Measurements from ENCODE around the gene ARSI.

ARSI gene

GRCh38 chr5:150295741-150296486 lies 6.8 kb downstream of the ARSI start:
- no peak for FAIRE-seq
- no peak for DNase-seq (ENCODE audit: extremely low spot score, insufficient read length, low read depth)

DNA sequence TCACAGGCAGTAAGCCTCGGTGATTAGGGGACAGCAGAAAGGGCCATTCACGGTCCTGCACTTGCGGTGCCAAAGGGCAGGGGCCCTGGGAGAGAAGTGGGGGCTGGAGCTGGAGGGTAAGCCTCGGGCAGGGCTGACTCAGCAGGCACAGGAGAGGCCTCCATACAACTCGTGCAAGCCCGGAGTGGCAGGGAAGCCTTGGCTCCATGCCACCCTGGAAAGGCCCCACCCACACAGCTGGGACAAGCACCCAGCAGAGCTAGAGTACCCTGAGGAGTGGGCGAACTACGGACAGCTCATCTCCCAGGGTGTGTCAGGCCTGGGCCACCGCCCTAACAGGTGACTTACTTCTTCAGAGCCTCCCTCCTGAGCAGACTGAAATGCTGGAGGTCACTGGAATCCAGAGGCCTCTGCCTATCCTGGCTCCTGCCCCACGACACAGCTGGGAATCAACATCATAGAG lies 7.5 kb downstream of the ARSI start:
- no peak for DNase-seq (ENCODE audit: extremely low spot score, insufficient read length, low read depth)
- FAIRE-seq = no peak

DNA sequence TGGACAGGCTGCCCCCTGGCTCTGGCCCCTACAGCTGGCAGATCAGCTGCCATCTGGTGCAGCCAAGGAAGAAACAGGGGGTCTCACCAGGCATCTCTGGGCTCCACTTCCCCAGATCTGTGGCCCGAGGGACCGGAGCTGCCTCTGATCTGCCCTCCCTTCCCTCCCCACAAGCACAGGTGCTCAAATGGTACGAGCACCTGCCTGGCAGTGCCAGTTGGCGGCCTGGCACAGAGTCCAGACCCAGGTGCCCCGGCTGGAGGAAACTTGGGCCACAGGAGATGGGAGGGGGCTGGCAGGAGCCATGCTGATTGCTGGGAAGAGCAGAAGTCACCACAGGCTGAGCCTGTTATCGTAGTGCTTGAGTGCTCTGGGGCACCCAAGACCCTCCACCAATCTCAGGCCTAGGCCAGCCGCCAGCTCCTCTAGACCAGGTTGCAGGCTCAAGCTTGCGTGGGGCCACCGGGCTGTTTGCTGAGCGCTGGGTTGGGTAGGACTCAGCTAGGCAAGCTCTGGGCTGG lies 8.1 kb downstream of the ARSI start:
- DNase-seq (ENCODE audit: extremely low spot score, insufficient read length, low read depth) (no peak), FAIRE-seq (no peak)

DNA sequence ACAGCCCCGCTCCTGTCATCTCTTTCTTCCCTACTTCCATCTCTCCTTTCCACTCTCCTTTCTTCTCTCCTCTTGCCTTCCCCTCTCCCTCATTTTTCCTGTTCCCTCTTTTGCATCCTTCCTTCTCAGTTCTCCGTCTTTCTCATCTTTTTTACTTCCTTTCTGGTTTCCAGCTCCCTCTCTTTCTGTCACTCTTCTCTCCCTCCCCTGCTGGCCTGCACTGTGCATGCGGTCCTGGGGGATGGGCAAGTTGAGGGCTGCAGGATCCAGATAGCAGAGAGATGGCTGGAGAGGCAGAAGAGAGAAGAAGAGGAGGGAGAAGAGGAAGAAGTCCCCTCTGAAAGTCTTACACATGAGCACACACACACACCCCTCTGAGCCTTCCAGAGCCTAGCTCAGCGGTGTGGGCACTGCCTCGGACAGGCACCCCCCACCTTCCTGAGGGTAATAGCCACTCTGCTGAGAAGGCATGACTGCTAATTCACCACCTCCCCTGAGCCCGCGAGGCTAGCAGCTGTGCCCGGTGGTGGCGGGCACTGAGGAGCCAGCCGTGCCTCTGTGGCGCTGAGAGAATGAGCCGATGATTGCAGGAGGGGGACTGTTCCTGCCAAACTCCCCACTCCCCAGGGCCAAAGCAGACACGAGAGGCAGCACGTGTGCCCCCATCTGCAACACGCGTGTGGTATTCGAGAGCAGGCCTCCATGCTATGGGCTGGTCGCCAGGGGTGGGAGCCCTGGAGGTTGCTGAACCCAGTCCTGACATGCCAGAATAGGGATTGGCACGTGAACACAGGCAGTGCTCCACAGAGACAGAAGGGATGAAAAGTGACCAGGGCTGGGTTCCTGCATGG lies 9.4 kb downstream of the ARSI start:
- DNase-seq (ENCODE audit: extremely low spot score, insufficient read length, low read depth) (no peak), FAIRE-seq (no peak)

GRCh38 chr5:150291388-150292385 lies 11.0 kb downstream of the ARSI start:
- no peak for DNase-seq (ENCODE audit: extremely low spot score, insufficient read length, low read depth)
- FAIRE-seq = no peak

DNA sequence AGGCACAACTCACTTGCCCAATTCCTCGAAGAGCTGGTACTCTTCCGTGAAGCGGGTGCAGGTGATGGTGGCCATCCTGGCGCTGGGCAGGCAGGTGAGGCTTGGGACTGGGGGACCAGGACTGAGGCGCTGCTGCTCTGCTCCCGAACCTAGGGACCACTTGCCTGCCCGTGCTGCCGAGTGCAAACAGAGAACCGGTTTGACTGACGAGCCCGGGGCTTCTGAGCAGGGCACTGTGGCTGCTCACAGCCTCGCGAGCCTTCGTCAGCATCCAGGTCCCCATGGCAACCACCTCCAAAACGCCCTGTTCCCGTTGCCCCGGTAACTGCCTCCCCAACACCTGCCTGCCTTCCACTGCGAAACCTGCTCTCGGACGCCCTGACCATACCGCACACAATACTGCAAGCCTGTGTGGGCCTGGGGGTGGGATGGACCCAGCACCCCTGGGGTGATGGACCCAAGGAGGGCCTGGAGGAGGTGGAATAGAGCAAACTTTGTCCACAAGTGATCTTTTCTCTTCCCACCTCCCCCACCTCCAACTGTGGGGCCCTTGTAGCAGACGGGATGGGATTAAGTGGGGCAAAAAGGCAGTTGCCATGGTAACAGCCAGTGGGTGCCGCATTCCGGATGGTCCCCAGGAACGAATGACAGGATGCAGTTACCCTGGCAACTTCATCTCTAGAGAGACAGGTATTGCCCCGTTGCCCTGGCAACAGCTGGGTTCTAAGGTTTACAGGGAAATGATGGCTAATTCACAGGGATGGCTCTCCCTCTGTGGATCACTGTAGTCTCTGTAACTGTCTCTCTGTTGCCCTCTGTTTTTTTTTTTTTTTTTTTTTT lies 12.9 kb downstream of the ARSI start, which contains the start of gene CAMK2A:
Gene CAMK2A (minus strand): TSS at position 223 of the 840 bp plus-strand sequence. CDS start 148 bp downstream, at position 75.
- DNase-seq (ENCODE audit: extremely low spot score, insufficient read length, low read depth) (no peak), FAIRE-seq (no peak)

- no peak for FAIRE-seq
- no peak for DNase-seq (ENCODE audit: extremely low spot score, insufficient read length, low read depth)
These were observed 13.9 kb downstream of the ARSI start for GRCh38 chr5:150288791-150289190.

- DNase-seq (ENCODE audit: extremely low spot score, insufficient read length, low read depth) (no peak), FAIRE-seq (no peak)
These were observed 14.3 kb downstream of the ARSI start for GRCh38 chr5:150288361-150288760.

- DNase-seq (ENCODE audit: extremely low spot score, insufficient read length, low read depth) = no peak
- FAIRE-seq = no peak
These were observed 15.9 kb downstream of the ARSI start for GRCh38 chr5:150286820-150287219.

GRCh38 chr5:150285114-150285513 lies 17.6 kb downstream of the ARSI start:
- DNase-seq (ENCODE audit: extremely low spot score, insufficient read length, low read depth) = no peak
- no peak for FAIRE-seq

DNA sequence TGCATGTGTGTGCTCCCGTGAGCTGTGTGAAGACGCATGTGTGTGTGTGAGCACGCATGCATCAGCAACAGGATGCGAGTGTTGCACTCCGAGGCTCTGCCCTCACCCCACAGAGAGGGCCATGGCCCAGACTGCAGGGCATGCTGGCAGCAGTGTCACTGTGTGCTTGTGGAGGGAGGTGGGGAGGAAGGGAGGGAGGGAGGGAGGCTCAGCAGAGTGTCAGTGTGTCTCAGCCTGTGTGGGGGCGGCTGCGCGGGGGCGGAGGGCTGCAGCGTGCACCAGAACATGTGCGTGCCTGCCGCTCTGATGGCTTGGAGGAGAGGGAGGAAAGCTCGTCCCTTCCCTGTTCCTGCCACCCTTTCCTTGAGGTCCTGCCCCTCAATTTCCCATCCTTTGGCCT lies 18.4 kb downstream of the ARSI start:
- FAIRE-seq (no peak), DNase-seq (ENCODE audit: extremely low spot score, insufficient read length, low read depth) (no peak)

DNA sequence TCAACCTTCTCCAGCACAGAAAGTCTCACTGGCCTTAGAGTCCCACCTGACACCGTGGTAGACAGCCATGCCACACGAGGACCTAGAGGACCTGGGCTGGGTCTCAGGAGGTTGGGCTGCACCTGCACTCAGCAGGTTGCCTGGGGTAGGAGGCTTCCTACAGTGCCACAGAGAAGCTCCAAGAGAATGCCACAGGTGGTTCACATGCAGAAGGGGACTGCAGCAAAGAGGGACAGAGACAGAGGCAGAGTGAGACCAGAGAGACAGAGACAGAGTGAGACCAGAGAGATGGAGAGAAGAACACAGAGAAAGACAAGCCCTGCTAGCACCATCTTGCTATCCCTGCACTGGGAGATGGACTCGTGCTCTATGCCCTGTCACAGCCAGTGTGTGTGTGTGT lies 18.8 kb downstream of the ARSI start:
- FAIRE-seq (no peak), DNase-seq (ENCODE audit: extremely low spot score, insufficient read length, low read depth) (no peak)

DNA sequence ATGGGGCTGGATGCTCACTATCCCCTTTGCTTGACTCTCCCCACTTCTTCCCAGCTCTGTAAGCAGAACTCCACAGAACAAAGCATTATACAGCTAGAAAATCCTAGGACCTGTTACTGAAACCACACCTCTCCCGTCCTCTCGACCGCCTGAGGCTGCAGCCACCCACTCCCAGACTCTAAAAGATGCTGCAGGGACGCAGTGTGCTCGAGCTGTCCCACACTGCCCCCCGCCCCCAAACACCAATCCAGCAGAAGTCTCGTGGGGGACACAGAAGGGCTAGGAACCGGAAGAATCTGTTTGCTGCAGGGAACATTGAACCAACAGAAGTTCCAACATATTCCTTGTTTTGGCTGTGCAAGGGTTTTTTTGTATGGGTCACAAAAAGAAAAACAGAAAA lies 20.7 kb downstream of the ARSI start:
- no peak for FAIRE-seq
- no peak for DNase-seq (ENCODE audit: extremely low spot score, insufficient read length, low read depth)

DNA sequence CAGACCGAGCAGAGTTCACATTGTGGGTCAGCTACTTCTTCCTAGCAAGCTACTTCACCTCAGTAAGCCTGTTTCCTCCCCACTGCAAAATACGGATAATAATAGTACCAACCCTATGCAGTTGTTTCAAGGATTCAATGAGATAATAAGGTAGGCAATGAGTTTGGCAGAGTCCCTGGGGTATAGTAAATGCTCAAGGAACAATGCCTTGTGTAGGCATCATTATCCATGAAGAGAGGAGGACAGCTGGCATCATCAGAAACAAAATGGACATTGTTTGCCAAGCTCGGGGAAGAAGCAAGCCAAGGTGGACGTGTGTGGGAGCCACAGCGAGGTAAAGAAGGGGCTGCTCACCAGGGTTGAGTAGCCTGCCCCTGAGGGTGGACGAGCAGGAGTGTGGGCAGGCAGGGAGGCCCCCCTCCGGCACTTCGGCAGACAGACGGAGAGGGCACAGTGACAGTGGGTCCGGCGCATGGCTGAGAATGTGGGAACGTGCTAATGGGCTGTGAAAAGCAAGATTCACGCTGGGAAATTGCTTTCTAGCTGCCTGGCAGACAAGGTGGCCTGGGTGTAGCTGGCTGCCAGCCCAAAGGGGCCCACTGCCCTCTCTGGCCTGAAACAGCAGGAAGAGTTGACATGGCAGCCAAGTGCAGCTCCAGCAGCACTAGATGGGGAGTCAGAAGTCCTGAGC lies 23.2 kb downstream of the ARSI start:
- DNase-seq (ENCODE audit: extremely low spot score, insufficient read length, low read depth) (no peak), FAIRE-seq (no peak)

- FAIRE-seq = no peak
- no peak for DNase-seq (ENCODE audit: extremely low spot score, insufficient read length, low read depth)
These were observed 23.8 kb downstream of the ARSI start for GRCh38 chr5:150278916-150279315.

GRCh38 chr5:150278046-150278730 lies 24.5 kb downstream of the ARSI start:
- FAIRE-seq (no peak), DNase-seq (ENCODE audit: extremely low spot score, insufficient read length, low read depth) (no peak)

- FAIRE-seq (no peak), DNase-seq (ENCODE audit: extremely low spot score, insufficient read length, low read depth) (no peak)
These were observed 25.7 kb downstream of the ARSI start for GRCh38 chr5:150277043-150277442.

DNA sequence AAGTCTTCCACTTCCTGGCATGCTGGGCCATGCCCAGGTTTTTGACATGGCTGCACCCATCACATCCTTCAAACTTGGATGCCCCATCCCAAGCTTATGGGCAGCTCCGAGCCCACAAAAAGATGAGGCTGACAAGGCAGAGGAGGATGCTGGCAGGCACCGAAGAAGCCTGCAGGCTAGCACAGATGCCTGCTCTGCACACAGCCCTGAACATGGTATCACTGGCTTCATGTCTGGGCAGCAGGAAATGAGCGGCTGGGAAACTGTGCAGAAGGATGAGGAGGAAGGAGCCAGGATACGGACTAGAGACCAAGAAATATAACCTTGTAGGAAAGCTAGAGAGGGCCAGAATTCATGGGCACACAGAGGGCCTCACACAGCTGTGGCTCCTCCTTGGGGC lies 27.9 kb downstream of the ARSI start:
- FAIRE-seq = no peak
- DNase-seq (ENCODE audit: extremely low spot score, insufficient read length, low read depth) = no peak
